ENCODE measurements around the gene PRKAG2.

DNA sequence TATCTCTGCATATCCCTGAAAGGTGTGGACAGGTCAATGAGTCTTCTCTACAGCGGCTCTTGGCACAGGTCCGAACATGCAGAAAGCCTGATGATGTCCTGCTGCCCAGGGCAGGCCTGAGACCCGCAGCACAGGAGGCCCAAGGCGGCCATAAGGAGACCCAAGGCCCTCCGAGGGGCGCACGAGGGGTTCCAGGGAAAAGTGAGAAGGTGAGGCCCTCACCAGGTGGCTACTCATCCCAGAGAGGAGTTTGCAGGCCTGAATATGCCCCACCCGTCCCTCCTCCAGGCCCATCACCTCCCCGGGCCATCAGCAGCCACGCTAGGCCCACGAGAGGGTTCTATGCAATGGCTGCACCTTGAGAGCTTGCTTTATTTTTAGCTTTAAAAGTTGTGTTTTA lies 183.8 kb downstream of the PRKAG2 start:
- TF ChIP-seq ZNF280B (CRISPR knock-in tag; IDR thresholded peaks at IDR 0.05; ENCODE audit: borderline replicate concordance), result no peak
- TF ChIP-seq NFRKB (IDR thresholded peaks at IDR 0.05), result no peak
- no peak for TF ChIP-seq NR0B2 (CRISPR knock-in tag; IDR thresholded peaks at IDR 0.05)
- TF ChIP-seq NPAS2 (CRISPR knock-in tag; IDR thresholded peaks at IDR 0.05; ENCODE audit: borderline replicate concordance), result no peak
- no peak for TF ChIP-seq ZNF326 (CRISPR knock-in tag; IDR thresholded peaks at IDR 0.05; ENCODE audit: borderline replicate concordance)
- TF ChIP-seq HOXA5 (CRISPR knock-in tag; IDR thresholded peaks at IDR 0.05), result no peak
- TF ChIP-seq MLLT10 (CRISPR knock-in tag; IDR thresholded peaks at IDR 0.05), result no peak
- no peak for TF ChIP-seq ZFP1 (CRISPR knock-in tag; IDR thresholded peaks at IDR 0.05)
- no peak for TF ChIP-seq DMAP1 (CRISPR knock-in tag; IDR thresholded peaks at IDR 0.05)
- TF ChIP-seq, protein P1, sequence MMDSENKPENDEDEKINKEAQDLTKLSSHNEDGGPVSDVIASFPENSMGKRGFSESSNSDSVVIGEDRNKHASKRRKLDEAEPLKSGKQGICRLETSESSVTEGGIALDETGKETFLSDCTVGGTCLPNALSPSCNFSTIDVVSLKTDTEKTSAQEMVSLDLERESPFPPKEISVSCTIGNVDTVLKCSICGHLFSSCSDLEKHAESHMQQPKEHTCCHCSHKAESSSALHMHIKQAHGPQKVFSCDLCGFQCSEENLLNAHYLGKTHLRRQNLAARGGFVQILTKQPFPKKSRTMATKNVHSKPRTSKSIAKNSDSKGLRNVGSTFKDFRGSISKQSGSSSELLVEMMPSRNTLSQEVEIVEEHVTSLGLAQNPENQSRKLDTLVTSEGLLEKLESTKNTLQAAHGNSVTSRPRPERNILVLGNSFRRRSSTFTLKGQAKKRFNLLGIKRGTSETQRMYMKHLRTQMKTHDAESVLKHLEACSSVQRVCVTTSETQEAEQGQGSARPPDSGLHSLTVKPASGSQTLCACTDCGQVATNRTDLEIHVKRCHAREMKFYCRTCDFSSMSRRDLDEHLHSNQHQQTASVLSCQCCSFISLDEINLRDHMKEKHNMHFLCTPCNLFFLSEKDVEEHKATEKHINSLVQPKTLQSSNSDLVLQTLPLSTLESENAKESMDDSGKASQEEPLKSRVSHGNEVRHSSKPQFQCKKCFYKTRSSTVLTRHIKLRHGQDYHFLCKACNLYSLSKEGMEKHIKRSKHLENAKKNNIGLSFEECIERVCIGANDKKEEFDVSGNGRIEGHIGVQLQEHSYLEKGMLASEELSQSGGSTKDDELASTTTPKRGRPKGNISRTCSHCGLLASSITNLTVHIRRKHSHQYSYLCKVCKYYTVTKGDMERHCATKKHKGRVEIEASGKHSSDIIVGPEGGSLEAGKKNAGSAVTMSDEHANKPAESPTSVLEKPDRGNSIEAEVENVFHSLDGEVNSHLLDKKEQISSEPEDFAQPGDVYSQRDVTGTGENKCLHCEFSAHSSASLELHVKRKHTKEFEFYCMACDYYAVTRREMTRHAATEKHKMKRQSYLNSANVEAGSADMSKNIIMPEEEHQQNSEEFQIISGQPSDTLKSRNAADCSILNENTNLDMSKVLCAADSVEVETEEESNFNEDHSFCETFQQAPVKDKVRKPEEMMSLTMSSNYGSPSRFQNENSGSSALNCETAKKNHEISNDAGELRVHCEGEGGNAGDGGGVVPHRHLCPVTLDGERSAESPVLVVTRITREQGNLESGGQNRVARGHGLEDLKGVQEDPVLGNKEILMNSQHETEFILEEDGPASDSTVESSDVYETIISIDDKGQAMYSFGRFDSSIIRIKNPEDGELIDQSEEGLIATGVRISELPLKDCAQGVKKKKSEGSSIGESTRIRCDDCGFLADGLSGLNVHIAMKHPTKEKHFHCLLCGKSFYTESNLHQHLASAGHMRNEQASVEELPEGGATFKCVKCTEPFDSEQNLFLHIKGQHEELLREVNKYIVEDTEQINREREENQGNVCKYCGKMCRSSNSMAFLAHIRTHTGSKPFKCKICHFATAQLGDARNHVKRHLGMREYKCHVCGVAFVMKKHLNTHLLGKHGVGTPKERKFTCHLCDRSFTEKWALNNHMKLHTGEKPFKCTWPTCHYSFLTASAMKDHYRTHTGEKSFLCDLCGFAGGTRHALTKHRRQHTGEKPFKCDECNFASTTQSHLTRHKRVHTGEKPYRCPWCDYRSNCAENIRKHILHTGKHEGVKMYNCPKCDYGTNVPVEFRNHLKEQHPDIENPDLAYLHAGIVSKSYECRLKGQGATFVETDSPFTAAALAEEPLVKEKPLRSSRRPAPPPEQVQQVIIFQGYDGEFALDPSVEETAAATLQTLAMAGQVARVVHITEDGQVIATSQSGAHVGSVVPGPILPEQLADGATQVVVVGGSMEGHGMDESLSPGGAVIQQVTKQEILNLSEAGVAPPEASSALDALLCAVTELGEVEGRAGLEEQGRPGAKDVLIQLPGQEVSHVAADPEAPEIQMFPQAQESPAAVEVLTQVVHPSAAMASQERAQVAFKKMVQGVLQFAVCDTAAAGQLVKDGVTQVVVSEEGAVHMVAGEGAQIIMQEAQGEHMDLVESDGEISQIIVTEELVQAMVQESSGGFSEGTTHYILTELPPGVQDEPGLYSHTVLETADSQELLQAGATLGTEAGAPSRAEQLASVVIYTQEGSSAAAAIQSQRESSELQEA (CRISPR knock-in tag; IDR thresholded peaks at IDR 0.05; ENCODE audit: not compliant biosample characterization), result no peak
